Measurements from ENCODE around the gene ANAPC2. TPM values are rescaled to one million over a fixed set of nuclear protein-coding genes. Genes with fewer than 3 reads are reported as not detected.
A peak's percentile ranks its signal among the peaks of the same experiment; 100 is the strongest.

Gene ANAPC2
- total RNA-seq, 1 experiment from 2014 or later, result 46.0 TPM

DNA sequence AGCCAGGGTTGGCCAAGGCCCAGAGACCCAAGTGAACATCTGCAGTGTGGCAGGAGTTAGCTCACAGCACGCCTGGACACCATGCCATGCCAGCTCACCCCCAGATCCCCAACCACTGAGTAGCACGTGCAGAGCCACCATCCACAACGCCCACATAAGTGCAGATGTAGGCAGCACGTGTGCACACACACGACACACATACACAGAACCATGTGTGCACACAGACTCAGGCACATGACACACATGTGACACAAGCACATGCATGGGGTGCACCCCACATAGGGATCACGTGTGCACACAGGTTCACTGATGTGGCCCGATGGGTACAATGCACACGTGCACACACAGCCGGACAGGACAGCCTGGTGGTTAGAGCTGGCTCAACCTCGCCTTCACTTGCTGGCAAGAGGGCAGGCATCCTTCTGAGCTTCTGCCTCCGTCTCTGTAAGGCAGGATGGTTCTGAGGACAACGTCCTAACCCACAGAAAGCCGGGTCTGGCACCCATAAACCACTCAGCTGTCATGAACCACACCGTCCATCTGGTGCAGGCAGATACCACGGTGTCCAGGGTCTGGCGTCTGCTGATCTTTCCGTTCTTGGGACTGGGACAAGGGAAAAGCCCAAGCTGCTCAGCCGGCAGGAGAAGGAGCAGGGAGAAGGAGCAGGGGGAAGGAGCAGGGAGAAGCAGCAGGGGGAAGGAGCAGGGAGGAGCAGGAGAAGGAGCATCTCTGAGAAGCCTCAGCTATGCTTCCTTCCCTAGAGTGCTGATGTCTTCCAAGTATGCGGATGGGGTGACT, 30.5 kb downstream of the ANAPC2 start:
- H3K27ac ChIP-seq (ENCODE audit: low read length), result no peak overlapping the region
- intact Hi-C loops (cut with micrococcal nuclease; ENCODE audit: unreplicated experiment), result no loop called here
- H3K27me3 ChIP-seq (ENCODE audit: control insufficient read depth, insufficient read depth, low read length), result no peaks in the 10 kb centered on the region
- ChIA-PET CTCF (interaction anchor here (0.7 kb wide), 1 partner anchor 17 kb away, joined by 4 read pairs; no protein-coding TSS in a partner anchor), POLR2A (interaction anchor here (0.7 kb wide), 1 partner anchor 25 kb away, joined by 5 read pairs; no protein-coding TSS in a partner anchor)
- DNase-seq (ENCODE audit: low read depth, low spot score) (no peak), ATAC-seq (no peak)
- H3K9me3 ChIP-seq (ENCODE audit: control insufficient read depth, insufficient read depth, low read depth, low read length), result no peaks in the 10 kb centered on the region
- no peak for TF ChIP-seq POLR2AphosphoS5 (IDR thresholded peaks at IDR 0.05; ENCODE audit: low read depth, low read length)
- no peak for TF ChIP-seq CTCF (IDR thresholded peaks at IDR 0.05)
- TF ChIP-seq, protein P1, sequence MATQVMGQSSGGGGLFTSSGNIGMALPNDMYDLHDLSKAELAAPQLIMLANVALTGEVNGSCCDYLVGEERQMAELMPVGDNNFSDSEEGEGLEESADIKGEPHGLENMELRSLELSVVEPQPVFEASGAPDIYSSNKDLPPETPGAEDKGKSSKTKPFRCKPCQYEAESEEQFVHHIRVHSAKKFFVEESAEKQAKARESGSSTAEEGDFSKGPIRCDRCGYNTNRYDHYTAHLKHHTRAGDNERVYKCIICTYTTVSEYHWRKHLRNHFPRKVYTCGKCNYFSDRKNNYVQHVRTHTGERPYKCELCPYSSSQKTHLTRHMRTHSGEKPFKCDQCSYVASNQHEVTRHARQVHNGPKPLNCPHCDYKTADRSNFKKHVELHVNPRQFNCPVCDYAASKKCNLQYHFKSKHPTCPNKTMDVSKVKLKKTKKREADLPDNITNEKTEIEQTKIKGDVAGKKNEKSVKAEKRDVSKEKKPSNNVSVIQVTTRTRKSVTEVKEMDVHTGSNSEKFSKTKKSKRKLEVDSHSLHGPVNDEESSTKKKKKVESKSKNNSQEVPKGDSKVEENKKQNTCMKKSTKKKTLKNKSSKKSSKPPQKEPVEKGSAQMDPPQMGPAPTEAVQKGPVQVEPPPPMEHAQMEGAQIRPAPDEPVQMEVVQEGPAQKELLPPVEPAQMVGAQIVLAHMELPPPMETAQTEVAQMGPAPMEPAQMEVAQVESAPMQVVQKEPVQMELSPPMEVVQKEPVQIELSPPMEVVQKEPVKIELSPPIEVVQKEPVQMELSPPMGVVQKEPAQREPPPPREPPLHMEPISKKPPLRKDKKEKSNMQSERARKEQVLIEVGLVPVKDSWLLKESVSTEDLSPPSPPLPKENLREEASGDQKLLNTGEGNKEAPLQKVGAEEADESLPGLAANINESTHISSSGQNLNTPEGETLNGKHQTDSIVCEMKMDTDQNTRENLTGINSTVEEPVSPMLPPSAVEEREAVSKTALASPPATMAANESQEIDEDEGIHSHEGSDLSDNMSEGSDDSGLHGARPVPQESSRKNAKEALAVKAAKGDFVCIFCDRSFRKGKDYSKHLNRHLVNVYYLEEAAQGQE (IDR thresholded peaks at IDR 0.05; ENCODE audit: insufficient read depth in 1 of 2, low read depth in 2 of 2, low read length in 1 of 2), result no peak
- no peak for TF ChIP-seq SIN3A (IDR thresholded peaks at IDR 0.05; ENCODE audit: borderline replicate concordance, insufficient read depth, low read depth, low read length)
- no peak for TF ChIP-seq TCF7L2 (IDR thresholded peaks at IDR 0.05; ENCODE audit: low read depth, low read length)
- H3K4me1 ChIP-seq (ENCODE audit: control insufficient read depth, insufficient read depth, low read length), result peaks cover 4% of the 10 kb centered on the region; the same call in 1 of the 2 replicates
- in situ Hi-C loops (cut with HindIII; ENCODE audit: low pct_unique_long_range_greater_than_20kb, low sequenced_read_pairs), result no loop called here
- no peaks in the 10 kb centered on the region for H3K36me3 ChIP-seq (ENCODE audit: control insufficient read depth, insufficient read depth, low read length)
- BruUV-seq (replicated peaks), result no TSS peak
- no peak overlapping the region for H3K4me3 ChIP-seq (ENCODE audit: low read depth in 2 of 2, low read length in 2 of 2)

- Histone ChIP-seq H3K4me3 (ENCODE audit: low read depth in 2 of 2, low read length in 2 of 2) (peak overlapping the region; percentile 38 to 57), H3K27me3 (ENCODE audit: control insufficient read depth, insufficient read depth, low read length) (no peaks in the 10 kb centered on the region), H3K27ac (ENCODE audit: low read length) (no peak overlapping the region), H3K4me1 (ENCODE audit: control insufficient read depth, insufficient read depth, low read length) (peaks cover 4% of the 10 kb centered on the region; the same call in 1 of the 2 replicates), H3K36me3 (ENCODE audit: control insufficient read depth, insufficient read depth, low read length) (no peaks in the 10 kb centered on the region), H3K9me3 (ENCODE audit: control insufficient read depth, insufficient read depth, low read depth, low read length) (no peaks in the 10 kb centered on the region)
- TF ChIP-seq POLR2AphosphoS5 (IDR thresholded peaks at IDR 0.05; ENCODE audit: low read depth, low read length), result no peak
- no peak for TF ChIP-seq CTCF (IDR thresholded peaks at IDR 0.05)
- ATAC-seq (peak; percentile 74), DNase-seq (ENCODE audit: low read depth, low spot score) (no peak)
- CTCF ChIA-PET, result no interaction called here
- POLR2A ChIA-PET, result interaction anchor here (0.7 kb wide), 1 partner anchor 97 kb away, joined by 17 read pairs; no protein-coding TSS in a partner anchor
- no TSS peak for BruUV-seq (replicated peaks)
- in situ Hi-C loops (cut with HindIII; ENCODE audit: low pct_unique_long_range_greater_than_20kb, low sequenced_read_pairs), result no loop called here
- intact Hi-C loops (cut with micrococcal nuclease; ENCODE audit: unreplicated experiment), result no loop called here
Measured at GRCh38 chr9:137156567-137157375, 31.6 kb downstream of the ANAPC2 start.

Data from Panc1 (cell line).